ENCODE data around the gene ZEB2.

Gene ZEB2

GRCh38 chr2:144468823-144469595 lies 50.9 kb downstream of the ZEB2 start:
- DNase-seq, result peak; percentile 0

- DNase-seq, result no peak
Observed at GRCh38 chr2:144467502-144468137, 52.3 kb downstream of the ZEB2 start.

GRCh38 chr2:144466637-144467036 lies 53.3 kb downstream of the ZEB2 start:
- DNase-seq, result no peak

- DNase-seq, result no peak
Observed at GRCh38 chr2:144465749-144466148, 54.2 kb downstream of the ZEB2 start.

- no peak for DNase-seq
Observed at GRCh38 chr2:144464730-144465129, 55.2 kb downstream of the ZEB2 start.

GRCh38 chr2:144463266-144463665 lies 56.7 kb downstream of the ZEB2 start:
- DNase-seq, result no peak

- DNase-seq, result no peak
Observed at GRCh38 chr2:144462266-144462665, 57.7 kb downstream of the ZEB2 start.

- no peak for DNase-seq
Observed at GRCh38 chr2:144461308-144461766, 58.6 kb downstream of the ZEB2 start.

- no peak for DNase-seq
Observed at GRCh38 chr2:144460727-144461307, 59.1 kb downstream of the ZEB2 start.

GRCh38 chr2:144459937-144460336 lies 60.0 kb downstream of the ZEB2 start:
- no peak for DNase-seq

GRCh38 chr2:144459286-144459685 lies 60.6 kb downstream of the ZEB2 start:
- DNase-seq, result no peak

- DNase-seq, result no peak
Observed at GRCh38 chr2:144458541-144458940, 61.4 kb downstream of the ZEB2 start.

- DNase-seq, result no peak
Observed at GRCh38 chr2:144456680-144457079, 63.2 kb downstream of the ZEB2 start.

- no peak for DNase-seq
Observed at GRCh38 chr2:144455987-144456386, 63.9 kb downstream of the ZEB2 start.

- no peak for DNase-seq
Observed at GRCh38 chr2:144454466-144455287, 65.2 kb downstream of the ZEB2 start.

GRCh38 chr2:144453486-144454158 lies 66.3 kb downstream of the ZEB2 start:
- DNase-seq, result no peak

GRCh38 chr2:144452989-144453336 lies 67.0 kb downstream of the ZEB2 start:
- DNase-seq, result peak; percentile 1

GRCh38 chr2:144452169-144452988 lies 67.5 kb downstream of the ZEB2 start:
- DNase-seq, result no peak

- no peak for DNase-seq
Observed at GRCh38 chr2:144451443-144451842, 68.5 kb downstream of the ZEB2 start.

GRCh38 chr2:144449028-144449406 lies 70.9 kb downstream of the ZEB2 start:
- no peak for DNase-seq

GRCh38 chr2:144448389-144449027 lies 71.4 kb downstream of the ZEB2 start:
- DNase-seq, result no peak
